NT2/D1 (cell line): ENCODE results near the gene PLEK2.
"Not testable (repeated sequence)": the region's sequence is repeated elsewhere in the genome, so short reads cannot be mapped to it uniquely, and the experiment has no call there.

Experiments used
- DNase-seq: peaks from one replicate; pipeline ENCODE4 v3.0.0-alpha.2; 2011; ENCODE audit warnings: low read depth, low spot score
- H3K27me3 ChIP-seq: 2 replicates; pipeline ENCODE4 v1.6.0; 2011; ENCODE audit warnings: mild to moderate bottlenecking; ENCODE audit not compliant: insufficient read length, insufficient read depth
- H3K36me3 ChIP-seq: 2 replicates; pipeline ENCODE4 v1.6.1; 2011; ENCODE audit warnings: mild to moderate bottlenecking, low read length, mixed read lengths; ENCODE audit not compliant: insufficient read depth, insufficient read length
- H3K4me1 ChIP-seq: 2 replicates; pipeline ENCODE4 v1.5.1; 2011; ENCODE audit not compliant: insufficient read depth, insufficient read length
- H3K4me3 ChIP-seq: 2 replicates; pipeline ENCODE4 v1.5.1; 2011; ENCODE audit warnings: low read depth; ENCODE audit not compliant: insufficient read length
- H3K9ac ChIP-seq: 2 replicates; pipeline ENCODE4 v1.6.0; 2011; ENCODE audit warnings: low read depth; ENCODE audit not compliant: insufficient read length
- H3K9me3 ChIP-seq: 2 replicates; pipeline ENCODE4 v1.5.1; 2011; ENCODE audit warnings: mild to moderate bottlenecking, low read length; ENCODE audit not compliant: insufficient read depth
- SUZ12 ChIP-seq: IDR thresholded peaks from 2 replicates; pipeline ENCODE4 v1.6.1; 2011; ENCODE audit not compliant: insufficient read length, insufficient read depth; ENCODE audit errors: extremely low read depth
- YY1 ChIP-seq: IDR thresholded peaks from 2 replicates; pipeline ENCODE4 v1.6.1; 2011; ENCODE audit not compliant: insufficient read length, insufficient read depth
- ZNF274 ChIP-seq: IDR thresholded peaks from 2 replicates; pipeline ENCODE4 v1.6.1; 2011; ENCODE audit warnings: mild to moderate bottlenecking, low read depth, low read length

PLEK2 gene, protein sequence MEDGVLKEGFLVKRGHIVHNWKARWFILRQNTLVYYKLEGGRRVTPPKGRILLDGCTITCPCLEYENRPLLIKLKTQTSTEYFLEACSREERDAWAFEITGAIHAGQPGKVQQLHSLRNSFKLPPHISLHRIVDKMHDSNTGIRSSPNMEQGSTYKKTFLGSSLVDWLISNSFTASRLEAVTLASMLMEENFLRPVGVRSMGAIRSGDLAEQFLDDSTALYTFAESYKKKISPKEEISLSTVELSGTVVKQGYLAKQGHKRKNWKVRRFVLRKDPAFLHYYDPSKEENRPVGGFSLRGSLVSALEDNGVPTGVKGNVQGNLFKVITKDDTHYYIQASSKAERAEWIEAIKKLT

DNA sequence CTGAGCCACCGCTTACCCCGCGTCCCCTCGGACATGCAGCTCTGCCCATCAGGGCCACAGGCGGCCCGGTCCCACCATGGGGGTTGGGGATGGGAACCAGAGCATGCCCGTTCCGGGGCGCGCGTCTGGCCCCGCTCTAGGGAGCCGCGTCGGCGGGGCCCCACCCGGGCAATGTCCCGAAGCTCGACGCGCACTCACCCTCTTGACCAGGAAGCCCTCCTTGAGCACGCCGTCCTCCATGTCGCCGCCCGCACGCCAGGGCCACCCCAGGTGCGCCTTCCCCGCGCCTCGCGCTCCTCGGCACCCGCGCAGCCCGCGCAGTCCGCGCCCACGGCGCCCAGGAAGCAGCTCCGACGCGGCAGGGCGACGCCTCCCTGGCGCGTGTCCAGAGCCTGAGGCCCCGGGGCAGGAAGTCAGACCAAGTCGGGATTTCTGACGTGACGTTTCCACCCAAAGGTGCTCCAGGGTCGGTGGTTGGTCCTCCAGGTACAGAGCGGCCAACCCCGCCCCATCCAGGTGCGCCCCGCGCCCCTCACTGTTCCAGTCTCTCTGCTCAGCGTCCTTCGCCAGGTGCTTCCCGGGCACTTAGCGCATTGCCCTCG is at the start of gene PLEK2:
Gene PLEK2, minus strand, starts transcription at position 346 of the 602 bp plus-strand sequence. Its CDS starts 106 bp downstream, at position 240.
- Histone ChIP-seq H3K9me3 (no peaks in the 10 kb centered on the region), H3K4me3 (no peak within 1 kb of the TSS), H3K36me3 (no peaks in the 10 kb centered on the region), H3K27me3 (no peaks in the 10 kb centered on the region), H3K9ac (no peak within 1 kb of the TSS), H3K4me1 (peaks cover 7% of the 10 kb centered on the region)
- no peak for DNase-seq
- TF ChIP-seq YY1: no peak
- TF ChIP-seq SUZ12: no peak
- no peak for TF ChIP-seq ZNF274

DNA sequence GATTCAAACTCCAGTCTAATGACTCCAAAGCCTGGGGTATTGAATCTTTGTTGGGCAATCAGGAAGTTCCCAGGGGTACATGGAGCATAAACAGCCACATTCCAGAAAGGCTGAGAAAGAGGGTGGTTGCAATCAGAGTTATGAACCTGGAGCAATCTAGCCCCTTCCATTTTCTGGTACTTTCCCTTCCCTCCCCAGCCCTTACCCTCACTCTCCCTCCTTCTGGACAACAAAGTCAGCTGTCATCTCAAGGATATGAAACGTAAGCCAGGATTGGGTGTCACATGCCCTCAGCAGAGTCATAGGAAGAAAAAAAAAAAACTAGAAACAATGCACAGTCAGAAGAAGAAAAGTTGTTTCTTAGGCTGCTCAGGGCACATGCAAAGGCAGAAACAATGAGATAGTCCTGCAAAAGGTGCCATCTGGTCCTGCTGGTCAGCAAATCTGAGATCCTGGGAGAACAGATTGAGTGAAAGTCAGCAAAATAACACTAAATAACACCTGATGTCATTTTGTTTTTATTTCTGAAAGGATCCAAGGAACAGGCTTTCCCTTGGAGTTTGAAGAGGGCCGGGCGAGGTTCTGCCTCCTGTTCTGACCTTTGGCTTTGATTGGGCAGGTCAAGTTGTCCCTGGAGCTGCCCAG is 49.5 kb upstream of the PLEK2 start:
- Histone ChIP-seq H3K9me3 (peaks cover 4% of the 10 kb centered on the region; the same call in 1 of the 2 replicates), H3K27me3 (no peaks in the 10 kb centered on the region), H3K36me3 (no peaks in the 10 kb centered on the region), H3K4me1 (peaks cover 5% of the 10 kb centered on the region), H3K9ac (no peak overlapping the region), H3K4me3 (no peak overlapping the region)
- TF ChIP-seq YY1 (no peak), SUZ12 (no peak), ZNF274 (no peak)
- no peak for DNase-seq

DNA sequence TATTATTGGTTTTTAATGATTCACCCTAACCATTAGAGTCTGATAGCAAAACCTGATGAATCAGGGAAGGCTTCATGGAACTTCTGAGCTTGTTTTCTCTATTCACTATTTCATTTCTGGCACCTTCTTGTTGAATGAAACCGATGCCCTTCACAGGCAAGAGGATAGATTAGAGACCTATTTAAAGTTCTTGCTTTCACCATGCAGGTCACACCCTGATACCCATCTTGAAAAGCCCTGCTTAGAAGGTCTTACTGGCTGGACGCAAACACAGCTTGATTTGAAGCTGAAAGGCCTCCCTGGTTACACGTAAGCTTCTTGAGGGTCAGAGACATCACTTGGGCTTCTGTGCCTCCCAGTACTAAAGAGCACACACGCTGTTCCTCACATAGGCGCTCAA is 47.4 kb upstream of the PLEK2 start:
- TF ChIP-seq YY1 (no peak), ZNF274 (no peak), SUZ12 (no peak)
- Histone ChIP-seq H3K4me3 (no peak overlapping the region), H3K27me3 (no peaks in the 10 kb centered on the region), H3K36me3 (no peaks in the 10 kb centered on the region), H3K9me3 (peaks cover 4% of the 10 kb centered on the region; the same call in 1 of the 2 replicates), H3K9ac (no peak overlapping the region), H3K4me1 (no peaks in the 10 kb centered on the region)
- DNase-seq: no peak

DNA sequence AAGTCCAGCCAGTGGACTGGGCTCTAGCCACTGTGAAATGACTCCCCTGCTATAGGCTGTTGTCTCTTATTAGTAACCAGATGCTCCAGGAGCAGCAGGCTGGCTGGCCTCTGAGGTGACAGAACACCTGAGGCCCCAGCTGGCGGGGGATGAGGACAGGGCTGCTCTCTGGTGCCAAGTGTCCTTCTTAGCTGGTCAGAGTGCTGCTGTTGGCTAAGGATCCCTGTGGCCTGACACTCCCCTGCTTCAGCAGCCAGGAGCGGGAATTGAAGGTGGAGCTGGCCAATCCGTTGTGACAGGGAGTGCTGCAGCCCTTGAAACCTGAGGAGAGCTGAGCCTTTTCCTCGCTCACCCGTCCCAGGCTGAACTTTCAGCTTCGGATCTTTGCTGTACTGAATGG is 45.8 kb upstream of the PLEK2 start:
- Histone ChIP-seq H3K9ac (no peak overlapping the region), H3K4me3 (no peak overlapping the region), H3K9me3 (peaks cover 4% of the 10 kb centered on the region; the same call in 1 of the 2 replicates), H3K27me3 (no peaks in the 10 kb centered on the region), H3K4me1 (no peaks in the 10 kb centered on the region), H3K36me3 (no peaks in the 10 kb centered on the region)
- DNase-seq: no peak
- TF ChIP-seq YY1: no peak
- TF ChIP-seq SUZ12: no peak
- no peak for TF ChIP-seq ZNF274

DNA sequence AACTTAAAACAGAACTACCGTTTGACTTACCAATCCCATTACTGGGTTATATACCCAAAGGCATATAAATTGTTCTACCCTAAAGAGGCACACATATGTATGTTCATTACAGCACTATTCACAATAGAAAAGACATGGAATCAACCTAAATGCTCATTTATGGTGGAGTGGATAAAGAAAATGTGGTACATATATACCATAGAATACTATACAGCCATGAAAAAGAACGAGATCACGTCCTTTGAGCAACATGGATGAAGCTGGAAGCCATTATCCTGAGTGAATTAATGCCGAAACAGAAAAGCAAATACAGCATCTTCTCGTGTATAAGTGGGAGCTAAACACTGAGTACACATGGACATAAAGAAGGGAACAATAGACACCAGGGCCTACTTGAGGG is 44.8 kb upstream of the PLEK2 start:
- no peaks in the 10 kb centered on the region for H3K27me3 ChIP-seq
- no peak for TF ChIP-seq ZNF274
- TF ChIP-seq YY1: no peak
- no peak for TF ChIP-seq SUZ12
- no peaks in the 10 kb centered on the region for H3K36me3 ChIP-seq
- no peak for DNase-seq
- peaks cover 4% of the 10 kb centered on the region; the same call in 1 of the 2 replicates for H3K9me3 ChIP-seq
- H3K4me1 ChIP-seq: no peaks in the 10 kb centered on the region
- H3K9ac ChIP-seq: no peak overlapping the region
- no peak overlapping the region for H3K4me3 ChIP-seq

DNA sequence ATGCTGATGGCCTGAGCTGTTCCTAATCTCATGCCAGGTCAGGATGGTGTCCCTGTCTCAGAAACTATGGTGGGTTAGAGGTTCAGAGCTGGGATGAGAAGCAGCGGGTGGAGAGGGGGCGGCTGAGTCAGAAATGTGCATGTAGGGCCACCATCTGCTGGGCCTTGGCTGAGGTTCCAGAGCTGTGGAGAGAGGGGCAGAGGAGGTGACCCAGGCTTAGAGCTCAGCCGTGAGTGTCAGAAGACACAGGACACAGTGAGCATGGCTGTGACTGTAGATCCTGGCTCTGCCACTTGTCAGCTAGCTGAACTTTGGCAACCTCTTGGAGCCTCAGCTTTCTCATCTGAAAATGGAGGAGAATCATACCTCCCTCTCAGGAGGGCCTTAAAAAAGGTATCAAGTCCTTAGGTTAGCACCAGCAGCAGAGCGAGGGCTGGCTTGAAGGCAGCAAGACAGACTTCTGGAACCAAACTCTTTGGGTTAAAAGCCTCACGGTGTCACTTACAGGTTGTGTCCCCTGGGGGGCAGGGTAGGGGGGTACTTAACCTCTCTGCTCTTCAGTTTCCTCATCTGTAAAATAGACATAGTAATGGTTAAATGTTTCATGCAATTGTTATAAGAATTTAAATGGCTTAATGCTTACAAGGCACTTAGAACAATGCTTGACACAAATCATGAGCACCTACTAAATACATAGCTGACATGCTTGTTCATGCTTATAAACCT is 41.8 kb upstream of the PLEK2 start:
- no peak for TF ChIP-seq YY1
- TF ChIP-seq SUZ12: no peak
- no peak for TF ChIP-seq ZNF274
- no peak for DNase-seq
- Histone ChIP-seq H3K4me1 (no peaks in the 10 kb centered on the region), H3K4me3 (no peak overlapping the region), H3K27me3 (no peaks in the 10 kb centered on the region), H3K36me3 (no peaks in the 10 kb centered on the region), H3K9ac (no peak overlapping the region), H3K9me3 (peaks cover 17% of the 10 kb centered on the region; the same call in 1 of the 2 replicates)

DNA sequence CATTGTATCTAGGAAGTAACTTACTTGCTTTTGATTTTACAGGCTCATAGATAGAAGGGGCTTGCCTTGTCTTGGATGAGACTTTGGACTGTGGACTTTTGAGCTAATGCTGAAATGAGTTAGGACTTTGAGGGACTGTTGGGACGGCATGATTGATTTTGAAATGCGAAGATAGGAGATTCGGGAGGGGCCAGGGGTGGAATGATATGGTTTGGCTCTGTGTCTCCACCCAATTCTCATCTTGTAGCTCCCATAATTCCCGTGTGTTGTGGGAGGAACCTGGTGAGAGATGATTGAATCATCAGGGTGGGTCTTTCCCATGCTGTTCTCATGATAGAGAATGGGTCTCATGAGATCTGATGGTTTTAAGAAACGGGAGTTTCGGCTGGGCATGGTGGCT is 39.7 kb upstream of the PLEK2 start:
- peaks cover 15% of the 10 kb centered on the region; the same call in 1 of the 2 replicates for H3K9me3 ChIP-seq
- DNase-seq, H3K9ac ChIP-seq: not testable (repeated sequence)

More for the DNA sequence above, 39.7 kb upstream of the PLEK2 start:
- not testable (repeated sequence) for H3K27me3 ChIP-seq, H3K4me1 ChIP-seq, H3K36me3 ChIP-seq, H3K4me3 ChIP-seq
